ENCODE data around the gene BCL2L2. TPM values are rescaled to one million over a fixed set of nuclear protein-coding genes. Genes with fewer than 3 reads are reported as not detected.

BCL2L2 gene
- total RNA-seq, 1 experiment from 2014 or later, result 18.2 TPM

DNA sequence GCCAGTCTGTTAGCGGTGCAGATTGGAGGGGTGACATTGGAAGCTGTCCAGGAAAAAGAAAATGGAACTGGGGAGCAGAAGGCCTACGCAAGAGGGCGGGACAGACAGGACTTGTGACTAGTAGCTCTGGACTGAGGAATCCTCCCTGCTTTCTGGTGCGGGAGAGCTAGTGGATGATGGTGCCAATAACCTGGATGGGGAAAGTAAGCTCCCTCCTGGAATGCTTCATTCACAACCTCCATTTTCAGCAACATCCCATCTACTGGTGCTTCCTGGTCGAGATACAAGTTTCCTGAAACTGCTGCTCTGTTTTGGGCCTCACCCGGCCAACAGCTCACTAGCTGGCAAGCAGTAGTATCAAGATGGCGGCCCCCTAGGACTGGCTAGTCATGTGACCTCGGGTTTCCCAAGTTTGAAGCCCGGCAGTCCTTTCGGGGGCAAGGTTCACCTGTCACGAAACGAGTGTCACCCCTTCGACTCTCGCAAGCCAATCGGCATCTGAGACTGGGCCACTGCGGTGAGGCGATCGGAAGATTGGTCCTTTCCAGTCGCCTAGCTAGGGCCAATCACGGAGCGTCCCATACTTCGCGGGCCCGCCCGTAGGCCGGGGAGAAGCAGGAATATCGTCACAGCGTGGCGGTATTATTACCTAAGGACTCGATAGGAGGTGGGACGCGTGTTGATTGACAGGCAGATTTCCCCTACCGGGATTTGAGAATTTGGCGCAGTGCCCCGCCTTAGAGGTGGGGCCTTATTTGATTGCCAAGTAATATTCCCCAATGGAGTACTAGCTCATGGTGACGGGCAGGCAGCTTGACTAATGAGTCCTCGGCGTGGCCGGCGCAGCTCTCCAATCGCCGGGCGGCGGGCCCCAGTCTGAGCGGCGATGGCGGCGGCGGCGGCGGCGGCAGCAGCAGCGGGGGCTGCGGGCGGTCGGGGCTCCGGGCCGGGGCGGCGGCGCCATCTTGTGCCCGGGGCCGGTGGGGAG is 14.2 kb downstream of the BCL2L2 start, which contains the start of gene PABPN1:
Gene PABPN1, plus strand, starts transcription at position 874 of the 988 bp plus-strand sequence. Its CDS starts 13 bp downstream, at position 887.
- ATAC-seq, result peak; percentile 93
- H3K4me1 Mint-ChIP-seq, result peaks cover 26% of the 10 kb centered on the region
- ChIA-PET POLR2A (interaction anchor here (0.6 to 2.7 kb wide), 18 partner anchors 8 to 314 kb away, joined by 3 to 32 read pairs (median 4); partner anchors contain the start of genes ACIN1, BCL2L2, C14orf119 and HOMEZ), CTCF (interaction anchor here (0.5 to 4.5 kb wide), 33 partner anchors 14 to 407 kb away, joined by 3 to 39 read pairs (median 5); partner anchors contain the start of genes ACIN1, BCL2L2, C14orf119 and CEBPE)
- no peaks in the 10 kb centered on the region for H3K9me3 Mint-ChIP-seq
- H3K27ac Mint-ChIP-seq, result peak within 1 kb of the TSS; percentile 99
- no peaks in the 10 kb centered on the region for H3K27me3 Mint-ChIP-seq (ENCODE audit: low read depth)
- H3K36me3 Mint-ChIP-seq, result peaks cover 43% of the 10 kb centered on the region
- H3K4me3 Mint-ChIP-seq, result peak within 1 kb of the TSS; percentile 96
- DNase-seq (ENCODE audit: low spot score), result peak; percentile 98
- TF ChIP-seq SMAD3 (CRISPR knock-in tag; IDR thresholded peaks at IDR 0.05; ENCODE audit: borderline replicate concordance) (no peak), ETV6 (CRISPR knock-in tag; IDR thresholded peaks at IDR 0.05) (0 out of 2 replicates have a peak, but pooled peaks have one; percentile 49), OVOL2 (CRISPR knock-in tag; IDR thresholded peaks at IDR 0.05; ENCODE audit: borderline replicate concordance) (no peak), ATF1 (CRISPR knock-in tag; IDR thresholded peaks at IDR 0.05) (no peak), SP1 (CRISPR knock-in tag; conservative IDR thresholded peaks at IDR 0.05) (peak; percentile 69), CREM (CRISPR knock-in tag; IDR thresholded peaks at IDR 0.05) (no peak), FOXK1 (CRISPR knock-in tag; IDR thresholded peaks at IDR 0.05) (peak; percentile 73), GRHL2 (CRISPR knock-in tag; IDR thresholded peaks at IDR 0.05; ENCODE audit: insufficient replicate concordance, severe bottlenecking) (no peak), HMGA2 (CRISPR knock-in tag; IDR thresholded peaks at IDR 0.05) (no peak), NFYB (CRISPR knock-in tag; conservative IDR thresholded peaks at IDR 0.05; ENCODE audit: low read depth) (peak; percentile 97), CREB1 (CRISPR knock-in tag; IDR thresholded peaks at IDR 0.05) (no peak), ZNF232 (CRISPR knock-in tag; IDR thresholded peaks at IDR 0.05) (peak; percentile 68; the same call in 1 of the 2 replicates), TP53 (CRISPR knock-in tag; IDR thresholded peaks at IDR 0.05) (no peak), NFATC4 (CRISPR knock-in tag; IDR thresholded peaks at IDR 0.05) (no peak), ZNF671 (CRISPR knock-in tag; IDR thresholded peaks at IDR 0.05) (no peak)
- TF ChIP-seq, protein P1, sequence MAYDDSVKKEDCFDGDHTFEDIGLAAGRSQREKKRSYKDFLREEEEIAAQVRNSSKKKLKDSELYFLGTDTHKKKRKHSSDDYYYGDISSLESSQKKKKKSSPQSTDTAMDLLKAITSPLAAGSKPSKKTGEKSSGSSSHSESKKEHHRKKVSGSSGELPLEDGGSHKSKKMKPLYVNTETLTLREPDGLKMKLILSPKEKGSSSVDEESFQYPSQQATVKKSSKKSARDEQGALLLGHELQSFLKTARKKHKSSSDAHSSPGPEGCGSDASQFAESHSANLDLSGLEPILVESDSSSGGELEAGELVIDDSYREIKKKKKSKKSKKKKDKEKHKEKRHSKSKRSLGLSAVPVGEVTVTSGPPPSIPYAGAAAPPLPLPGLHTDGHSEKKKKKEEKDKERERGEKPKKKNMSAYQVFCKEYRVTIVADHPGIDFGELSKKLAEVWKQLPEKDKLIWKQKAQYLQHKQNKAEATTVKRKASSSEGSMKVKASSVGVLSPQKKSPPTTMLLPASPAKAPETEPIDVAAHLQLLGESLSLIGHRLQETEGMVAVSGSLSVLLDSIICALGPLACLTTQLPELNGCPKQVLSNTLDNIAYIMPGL (CRISPR knock-in tag; IDR thresholded peaks at IDR 0.05), result no peak
- TF ChIP-seq, protein P2, sequence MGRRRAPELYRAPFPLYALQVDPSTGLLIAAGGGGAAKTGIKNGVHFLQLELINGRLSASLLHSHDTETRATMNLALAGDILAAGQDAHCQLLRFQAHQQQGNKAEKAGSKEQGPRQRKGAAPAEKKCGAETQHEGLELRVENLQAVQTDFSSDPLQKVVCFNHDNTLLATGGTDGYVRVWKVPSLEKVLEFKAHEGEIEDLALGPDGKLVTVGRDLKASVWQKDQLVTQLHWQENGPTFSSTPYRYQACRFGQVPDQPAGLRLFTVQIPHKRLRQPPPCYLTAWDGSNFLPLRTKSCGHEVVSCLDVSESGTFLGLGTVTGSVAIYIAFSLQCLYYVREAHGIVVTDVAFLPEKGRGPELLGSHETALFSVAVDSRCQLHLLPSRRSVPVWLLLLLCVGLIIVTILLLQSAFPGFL (CRISPR knock-in tag; IDR thresholded peaks at IDR 0.05; ENCODE audit: borderline replicate concordance), result peak; percentile 88; the same call in 1 of the 2 replicates
- TF ChIP-seq, protein P3, sequence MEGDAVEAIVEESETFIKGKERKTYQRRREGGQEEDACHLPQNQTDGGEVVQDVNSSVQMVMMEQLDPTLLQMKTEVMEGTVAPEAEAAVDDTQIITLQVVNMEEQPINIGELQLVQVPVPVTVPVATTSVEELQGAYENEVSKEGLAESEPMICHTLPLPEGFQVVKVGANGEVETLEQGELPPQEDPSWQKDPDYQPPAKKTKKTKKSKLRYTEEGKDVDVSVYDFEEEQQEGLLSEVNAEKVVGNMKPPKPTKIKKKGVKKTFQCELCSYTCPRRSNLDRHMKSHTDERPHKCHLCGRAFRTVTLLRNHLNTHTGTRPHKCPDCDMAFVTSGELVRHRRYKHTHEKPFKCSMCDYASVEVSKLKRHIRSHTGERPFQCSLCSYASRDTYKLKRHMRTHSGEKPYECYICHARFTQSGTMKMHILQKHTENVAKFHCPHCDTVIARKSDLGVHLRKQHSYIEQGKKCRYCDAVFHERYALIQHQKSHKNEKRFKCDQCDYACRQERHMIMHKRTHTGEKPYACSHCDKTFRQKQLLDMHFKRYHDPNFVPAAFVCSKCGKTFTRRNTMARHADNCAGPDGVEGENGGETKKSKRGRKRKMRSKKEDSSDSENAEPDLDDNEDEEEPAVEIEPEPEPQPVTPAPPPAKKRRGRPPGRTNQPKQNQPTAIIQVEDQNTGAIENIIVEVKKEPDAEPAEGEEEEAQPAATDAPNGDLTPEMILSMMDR (IDR thresholded peaks at IDR 0.05), result no peak
- TF ChIP-seq, protein P4, sequence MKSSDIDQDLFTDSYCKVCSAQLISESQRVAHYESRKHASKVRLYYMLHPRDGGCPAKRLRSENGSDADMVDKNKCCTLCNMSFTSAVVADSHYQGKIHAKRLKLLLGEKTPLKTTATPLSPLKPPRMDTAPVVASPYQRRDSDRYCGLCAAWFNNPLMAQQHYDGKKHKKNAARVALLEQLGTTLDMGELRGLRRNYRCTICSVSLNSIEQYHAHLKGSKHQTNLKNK (CRISPR knock-in tag; IDR thresholded peaks at IDR 0.05), result peak; percentile 9; the same call in 1 of the 2 replicates
- TF ChIP-seq, protein P5, sequence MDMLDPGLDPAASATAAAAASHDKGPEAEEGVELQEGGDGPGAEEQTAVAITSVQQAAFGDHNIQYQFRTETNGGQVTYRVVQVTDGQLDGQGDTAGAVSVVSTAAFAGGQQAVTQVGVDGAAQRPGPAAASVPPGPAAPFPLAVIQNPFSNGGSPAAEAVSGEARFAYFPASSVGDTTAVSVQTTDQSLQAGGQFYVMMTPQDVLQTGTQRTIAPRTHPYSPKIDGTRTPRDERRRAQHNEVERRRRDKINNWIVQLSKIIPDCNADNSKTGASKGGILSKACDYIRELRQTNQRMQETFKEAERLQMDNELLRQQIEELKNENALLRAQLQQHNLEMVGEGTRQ (CRISPR knock-in tag; IDR thresholded peaks at IDR 0.05), result peak; percentile 95
- TF ChIP-seq, protein P6, sequence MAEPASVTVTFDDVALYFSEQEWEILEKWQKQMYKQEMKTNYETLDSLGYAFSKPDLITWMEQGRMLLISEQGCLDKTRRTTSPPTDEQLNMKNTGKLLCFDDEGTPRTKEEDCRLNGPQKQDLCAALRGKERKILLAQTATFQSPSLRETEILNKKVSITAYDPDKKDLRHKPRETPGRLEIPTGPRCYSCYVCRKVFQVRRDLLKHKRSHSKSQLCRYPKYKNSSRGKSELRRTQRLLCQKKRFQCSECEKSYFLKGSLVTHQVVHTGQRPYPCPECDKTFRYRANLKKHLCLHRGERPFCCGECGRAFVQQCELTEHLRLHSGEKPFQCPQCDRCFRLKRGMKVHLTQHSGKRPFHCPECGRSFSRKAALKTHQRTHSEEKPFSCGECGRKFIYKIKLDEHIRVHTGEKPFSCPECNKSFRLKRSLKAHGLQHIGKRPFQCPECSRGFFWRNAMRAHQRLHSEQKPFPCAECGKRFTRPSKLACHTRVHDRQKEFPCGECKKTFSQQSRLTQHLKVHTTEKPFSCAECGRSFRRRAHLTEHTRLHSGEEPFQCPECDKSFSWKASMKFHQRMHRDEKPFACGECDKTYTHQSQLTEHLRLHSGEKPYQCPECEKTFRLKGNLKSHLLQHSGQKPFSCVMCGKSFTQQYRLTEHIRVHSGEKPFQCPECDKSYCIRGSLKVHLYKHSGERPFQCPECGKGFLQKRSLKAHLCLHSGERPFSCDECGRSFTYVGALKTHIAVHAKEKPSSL (CRISPR knock-in tag; conservative IDR thresholded peaks at IDR 0.05), result no peak
- TF ChIP-seq, protein P7, sequence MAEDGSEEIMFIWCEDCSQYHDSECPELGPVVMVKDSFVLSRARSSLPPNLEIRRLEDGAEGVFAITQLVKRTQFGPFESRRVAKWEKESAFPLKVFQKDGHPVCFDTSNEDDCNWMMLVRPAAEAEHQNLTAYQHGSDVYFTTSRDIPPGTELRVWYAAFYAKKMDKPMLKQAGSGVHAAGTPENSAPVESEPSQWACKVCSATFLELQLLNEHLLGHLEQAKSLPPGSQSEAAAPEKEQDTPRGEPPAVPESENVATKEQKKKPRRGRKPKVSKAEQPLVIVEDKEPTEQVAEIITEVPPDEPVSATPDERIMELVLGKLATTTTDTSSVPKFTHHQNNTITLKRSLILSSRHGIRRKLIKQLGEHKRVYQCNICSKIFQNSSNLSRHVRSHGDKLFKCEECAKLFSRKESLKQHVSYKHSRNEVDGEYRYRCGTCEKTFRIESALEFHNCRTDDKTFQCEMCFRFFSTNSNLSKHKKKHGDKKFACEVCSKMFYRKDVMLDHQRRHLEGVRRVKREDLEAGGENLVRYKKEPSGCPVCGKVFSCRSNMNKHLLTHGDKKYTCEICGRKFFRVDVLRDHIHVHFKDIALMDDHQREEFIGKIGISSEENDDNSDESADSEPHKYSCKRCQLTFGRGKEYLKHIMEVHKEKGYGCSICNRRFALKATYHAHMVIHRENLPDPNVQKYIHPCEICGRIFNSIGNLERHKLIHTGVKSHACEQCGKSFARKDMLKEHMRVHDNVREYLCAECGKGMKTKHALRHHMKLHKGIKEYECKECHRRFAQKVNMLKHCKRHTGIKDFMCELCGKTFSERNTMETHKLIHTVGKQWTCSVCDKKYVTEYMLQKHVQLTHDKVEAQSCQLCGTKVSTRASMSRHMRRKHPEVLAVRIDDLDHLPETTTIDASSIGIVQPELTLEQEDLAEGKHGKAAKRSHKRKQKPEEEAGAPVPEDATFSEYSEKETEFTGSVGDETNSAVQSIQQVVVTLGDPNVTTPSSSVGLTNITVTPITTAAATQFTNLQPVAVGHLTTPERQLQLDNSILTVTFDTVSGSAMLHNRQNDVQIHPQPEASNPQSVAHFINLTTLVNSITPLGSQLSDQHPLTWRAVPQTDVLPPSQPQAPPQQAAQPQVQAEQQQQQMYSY (CRISPR knock-in tag; IDR thresholded peaks at IDR 0.05), result no peak
- TF ChIP-seq, protein P8, sequence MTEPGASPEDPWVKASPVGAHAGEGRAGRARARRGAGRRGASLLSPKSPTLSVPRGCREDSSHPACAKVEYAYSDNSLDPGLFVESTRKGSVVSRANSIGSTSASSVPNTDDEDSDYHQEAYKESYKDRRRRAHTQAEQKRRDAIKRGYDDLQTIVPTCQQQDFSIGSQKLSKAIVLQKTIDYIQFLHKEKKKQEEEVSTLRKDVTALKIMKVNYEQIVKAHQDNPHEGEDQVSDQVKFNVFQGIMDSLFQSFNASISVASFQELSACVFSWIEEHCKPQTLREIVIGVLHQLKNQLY (CRISPR knock-in tag; IDR thresholded peaks at IDR 0.05), result no peak

Measured in WTC11 (cell line).